ENCODE data around the gene VAV2.

DNA sequence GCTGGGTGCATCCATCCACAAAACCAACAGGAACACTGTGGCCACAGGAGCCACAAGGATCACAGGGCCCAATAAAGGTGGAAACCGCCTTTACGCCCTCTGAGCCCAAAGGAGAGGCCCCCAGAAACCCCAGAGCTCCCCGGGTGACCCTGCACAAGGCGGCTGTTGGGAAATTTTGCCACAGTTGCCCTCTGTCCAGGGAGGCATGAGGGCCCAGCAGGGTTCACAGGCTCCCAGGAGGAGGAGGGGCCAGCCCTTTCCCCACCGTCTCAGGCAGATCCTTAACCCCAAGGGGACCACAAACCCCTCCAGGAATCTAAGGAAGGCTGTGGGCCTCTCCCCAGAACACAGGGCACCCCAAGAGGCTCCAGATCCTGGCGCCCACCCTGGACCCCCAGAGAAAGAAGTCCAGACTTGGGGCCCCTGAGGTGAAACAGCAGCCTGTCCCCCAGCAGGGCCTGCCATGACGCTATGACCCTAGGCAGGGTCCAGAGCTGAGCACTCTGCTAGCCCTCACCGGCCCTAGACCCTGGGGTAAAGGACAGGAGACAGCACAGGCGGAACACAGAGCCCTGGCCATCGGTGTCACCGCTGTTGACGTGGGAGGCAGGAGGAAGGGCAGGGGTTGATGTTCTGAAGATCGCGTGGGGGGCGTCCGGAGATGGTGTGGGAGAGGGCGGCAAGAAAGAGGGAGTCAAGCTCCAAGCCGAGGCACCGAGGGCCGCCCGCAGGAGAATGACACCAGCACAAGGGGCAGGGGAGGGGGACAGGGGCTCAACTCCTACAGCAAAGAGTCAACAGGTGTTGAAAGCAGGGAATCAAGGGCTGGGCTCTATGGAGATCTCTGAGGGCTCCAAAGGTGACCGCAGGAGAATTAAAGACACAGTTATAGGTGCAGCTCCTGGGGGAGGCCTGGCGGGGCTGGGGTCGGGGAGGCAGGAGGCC, 97.5 kb downstream of the VAV2 start:
- TF ChIP-seq, protein P1, sequence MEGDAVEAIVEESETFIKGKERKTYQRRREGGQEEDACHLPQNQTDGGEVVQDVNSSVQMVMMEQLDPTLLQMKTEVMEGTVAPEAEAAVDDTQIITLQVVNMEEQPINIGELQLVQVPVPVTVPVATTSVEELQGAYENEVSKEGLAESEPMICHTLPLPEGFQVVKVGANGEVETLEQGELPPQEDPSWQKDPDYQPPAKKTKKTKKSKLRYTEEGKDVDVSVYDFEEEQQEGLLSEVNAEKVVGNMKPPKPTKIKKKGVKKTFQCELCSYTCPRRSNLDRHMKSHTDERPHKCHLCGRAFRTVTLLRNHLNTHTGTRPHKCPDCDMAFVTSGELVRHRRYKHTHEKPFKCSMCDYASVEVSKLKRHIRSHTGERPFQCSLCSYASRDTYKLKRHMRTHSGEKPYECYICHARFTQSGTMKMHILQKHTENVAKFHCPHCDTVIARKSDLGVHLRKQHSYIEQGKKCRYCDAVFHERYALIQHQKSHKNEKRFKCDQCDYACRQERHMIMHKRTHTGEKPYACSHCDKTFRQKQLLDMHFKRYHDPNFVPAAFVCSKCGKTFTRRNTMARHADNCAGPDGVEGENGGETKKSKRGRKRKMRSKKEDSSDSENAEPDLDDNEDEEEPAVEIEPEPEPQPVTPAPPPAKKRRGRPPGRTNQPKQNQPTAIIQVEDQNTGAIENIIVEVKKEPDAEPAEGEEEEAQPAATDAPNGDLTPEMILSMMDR (conservative IDR thresholded peaks at IDR 0.05; ENCODE audit: low read depth, low read length): no peak
- no peak for TF ChIP-seq EZH2 (IDR thresholded peaks at IDR 0.05; ENCODE audit: low read length, unreplicated experiment)
- TF ChIP-seq EZH2phosphoT487 (IDR thresholded peaks at IDR 0.05; ENCODE audit: borderline replicate concordance, low read length): no peak
